Testis (tissue), 3 donors: ENCODE results near the gene SIPA1. TPM values are rescaled to one million over a fixed set of nuclear protein-coding genes. Genes with fewer than 3 reads are reported as not detected.
"Not testable (repeated sequence)": the region's sequence is repeated elsewhere in the genome, so short reads cannot be mapped to it uniquely, and the experiment has no call there.

Experiments
- DNase-seq: peaks from one replicate; pipeline ENCODE4 v3.0.0-alpha.2; 2019
- H3K27ac ChIP-seq, 2 donors: fragments of 200-600 bp; sonication (generic); one replicate each; pipeline ENCODE4 v1.5.1; 2019
- H3K27me3 ChIP-seq: fragments of 200-600 bp; sonication (generic); one replicate; pipeline ENCODE4 v1.5.1; 2019
- H3K36me3 ChIP-seq: fragments of 200-600 bp; sonication (generic); one replicate; pipeline ENCODE4 v1.5.1; 2017; ENCODE audit warnings: low read depth; ENCODE audit errors: missing control alignments
- H3K4me1 ChIP-seq: fragments of 200-600 bp; sonication (generic); one replicate; pipeline ENCODE4 v1.5.1; 2019
- H3K4me3 ChIP-seq, 2 donors: fragments of 200-600 bp; sonication (generic); one replicate each; pipeline ENCODE4 v1.5.1; 2017 to 2019
- H3K9me3 ChIP-seq: fragments of 200-600 bp; sonication (generic); one replicate; pipeline ENCODE4 v1.5.1; 2017
- CTCF ChIP-seq, 3 experiments: fragments of 450-650 bp in 2 of 3; fragments of 200-600 bp in 1 of 3; sonication (generic) in 1 of 3; IDR thresholded peaks; one replicate each; pipeline ENCODE4 v1.5.1; 2016 to 2019; ENCODE audit warnings: antibody characterized with exemption in 3 of 3, mild to moderate bottlenecking in 2 of 3, moderate library complexity in 1 of 3
- POLR2A ChIP-seq: fragments of 450-650 bp; IDR thresholded peaks from one replicate; pipeline ENCODE4 v1.6.1; 2017; ENCODE audit warnings: antibody characterized with exemption, mild to moderate bottlenecking, moderate library complexity
- WGBS, 2 donors: methylation state at CpG; one replicate each; pipeline ENCODE4 v1.1.5; 2018; 5-methylcytosine and 5-hydroxymethylcytosine counted together
- intact Hi-C: fragments of 100-400 bp; cut with DNase I; formaldehyde crosslinking; loops from one replicate; pipeline ENCODE4 v1.15.1; 2023; ENCODE audit warnings: low total_unique reads
- polyA plus RNA-seq: library from polyadenylated mRNA; stranded (reverse); fragments of 350-450 nt; fragmentation: Illumina TruSeq; extraction: RNeasy Lipid Tissue Mini Kit (QIAGEN cat#74804); gene quantifications from one replicate; pipeline ENCODE4 v1.2.3, GENCODE V29; 2014; ENCODE audit warnings: low read depth, low replicate concordance; ENCODE audit not compliant: insufficient read depth
- total RNA-seq, 2 donors: library from RNA; depleted of rRNA; stranded (reverse); fragments of >200 nt; gene quantifications; one replicate each; pipeline ENCODE4 v1.2.3, GENCODE V29; 2016

The SIPA1 gene
- total and polyA plus RNA-seq, 3 donors from 2014 or later = 15.2 to 29.0 (median 23.5) TPM

- no peak overlapping the region for H3K27ac ChIP-seq
- intact Hi-C loops = no loop called here
- no peaks in the 10 kb centered on the region for H3K9me3 ChIP-seq
- H3K4me1 ChIP-seq = peaks cover 31% of the 10 kb centered on the region
- H3K36me3 ChIP-seq = no peaks in the 10 kb centered on the region
- 92% methylated on average over 7 of the region's 11 CpGs; no CpG with 5 or more reads in 1 of the 2 donors for WGBS, 2 donors
- TF ChIP-seq POLR2A = no peak
- no peak for TF ChIP-seq CTCF (IDR thresholded peaks at IDR 0.05)
- no peak for DNase-seq
- no peaks in the 10 kb centered on the region for H3K27me3 ChIP-seq
- H3K4me3 ChIP-seq = no peak overlapping the region
Observed at GRCh38 chr11:65634440-65634839, 3.5 kb upstream of the SIPA1 start.

- 94 to 96% methylated on average over 15 to 46 of the region's 46 CpGs for WGBS, 2 donors
- Histone ChIP-seq H3K27me3 (no peaks in the 10 kb centered on the region), H3K9me3 (no peaks in the 10 kb centered on the region), H3K4me3 (no peak overlapping the region), H3K4me1 (peaks cover 24% of the 10 kb centered on the region), H3K36me3 (no peaks in the 10 kb centered on the region), H3K27ac (no peak overlapping the region)
- TF ChIP-seq POLR2A (no peak), CTCF (IDR thresholded peaks at IDR 0.05) (no peak)
- no peak for DNase-seq
- intact Hi-C loops = no loop called here
Observed at GRCh38 chr11:65634905-65635731, 2.8 kb upstream of the SIPA1 start.

- intact Hi-C loops = no loop called here
- DNase-seq = no peak
- H3K4me3 ChIP-seq = no peak overlapping the region
Observed at GRCh38 chr11:65636108-65637031, 1.5 kb upstream of the SIPA1 start.

GRCh38 chr11:65637032-65637557, 806 bp upstream of the SIPA1 start:
- H3K9me3 ChIP-seq = no peaks in the 10 kb centered on the region
- WGBS, 2 donors = 84 to 86% methylated on average over 3 of the region's 3 CpGs

More at GRCh38 chr11:65636108-65637031, 1.5 kb upstream of the SIPA1 start:
- WGBS, 2 donors = 88 to 91% methylated on average over 13 to 28 of the region's 28 CpGs
- Histone ChIP-seq H3K36me3 (no peaks in the 10 kb centered on the region), H3K27ac (no peak overlapping the region), H3K9me3 (no peaks in the 10 kb centered on the region), H3K27me3 (no peaks in the 10 kb centered on the region), H3K4me1 (peaks cover 14% of the 10 kb centered on the region)
- TF ChIP-seq CTCF (IDR thresholded peaks at IDR 0.05) = no peak
- TF ChIP-seq POLR2A = no peak

GRCh38 chr11:65639228-65639597, 1.3 kb downstream of the SIPA1 start:
- H3K27me3 ChIP-seq, H3K4me3 ChIP-seq, intact Hi-C loops, H3K27ac ChIP-seq, H3K36me3 ChIP-seq, H3K9me3 ChIP-seq, DNase-seq: not testable (repeated sequence)
- 77 to 90% methylated on average over 8 to 9 of the region's 9 CpGs for WGBS, 2 donors
- peaks cover 14% of the 10 kb centered on the region for H3K4me1 ChIP-seq

More at GRCh38 chr11:65637032-65637557, 806 bp upstream of the SIPA1 start:
- intact Hi-C loops = no loop called here
- Histone ChIP-seq H3K27ac (no peak overlapping the region), H3K4me1 (peaks cover 14% of the 10 kb centered on the region), H3K4me3 (no peak overlapping the region), H3K27me3 (no peaks in the 10 kb centered on the region), H3K36me3 (no peaks in the 10 kb centered on the region)
- DNase-seq = no peak
- no peak for TF ChIP-seq CTCF (IDR thresholded peaks at IDR 0.05)
- no peak for TF ChIP-seq POLR2A
